ENCODE measurements around the gene GLIS1. TPM values are rescaled to one million over a fixed set of nuclear protein-coding genes. Genes with fewer than 3 reads are reported as not detected.

GLIS1 gene
- total RNA-seq, 1 experiment from 2014 or later: 0.39 TPM

DNA sequence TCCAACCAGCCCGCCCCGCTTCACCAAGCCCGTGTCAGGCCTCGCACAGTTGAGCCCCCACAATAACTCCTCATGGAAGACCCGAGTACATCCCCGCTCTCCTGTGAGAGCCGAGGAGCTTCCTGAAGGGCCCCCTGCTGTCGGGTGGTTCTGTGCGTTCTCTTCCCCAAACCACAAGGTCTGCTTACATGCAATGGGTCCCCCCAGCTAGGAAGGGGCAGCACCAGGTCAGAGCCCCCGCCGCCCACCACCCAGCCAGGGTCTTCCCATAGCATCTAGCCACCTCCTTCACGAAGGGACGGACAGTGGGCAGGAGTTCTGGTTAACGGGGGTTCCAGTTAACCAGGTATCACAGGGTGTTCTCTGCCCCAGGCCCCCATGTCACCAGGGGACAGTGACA is 51.5 kb downstream of the GLIS1 start:
- H3K4me1 ChIP-seq (ENCODE audit: control insufficient read depth in 1 of 2, insufficient read depth in 2 of 2, low read length in 2 of 2): peaks cover 20 to 22% of the 10 kb centered on the region in 2 experiments
- H3K36me3 ChIP-seq (ENCODE audit: control insufficient read depth in 1 of 2, insufficient read depth in 2 of 2, low read length in 2 of 2): no peaks in the 10 kb centered on the region
- TF ChIP-seq ELF1 (IDR thresholded peaks at IDR 0.05; ENCODE audit: borderline replicate concordance, low read depth): no peak
- TF ChIP-seq, protein P1, sequence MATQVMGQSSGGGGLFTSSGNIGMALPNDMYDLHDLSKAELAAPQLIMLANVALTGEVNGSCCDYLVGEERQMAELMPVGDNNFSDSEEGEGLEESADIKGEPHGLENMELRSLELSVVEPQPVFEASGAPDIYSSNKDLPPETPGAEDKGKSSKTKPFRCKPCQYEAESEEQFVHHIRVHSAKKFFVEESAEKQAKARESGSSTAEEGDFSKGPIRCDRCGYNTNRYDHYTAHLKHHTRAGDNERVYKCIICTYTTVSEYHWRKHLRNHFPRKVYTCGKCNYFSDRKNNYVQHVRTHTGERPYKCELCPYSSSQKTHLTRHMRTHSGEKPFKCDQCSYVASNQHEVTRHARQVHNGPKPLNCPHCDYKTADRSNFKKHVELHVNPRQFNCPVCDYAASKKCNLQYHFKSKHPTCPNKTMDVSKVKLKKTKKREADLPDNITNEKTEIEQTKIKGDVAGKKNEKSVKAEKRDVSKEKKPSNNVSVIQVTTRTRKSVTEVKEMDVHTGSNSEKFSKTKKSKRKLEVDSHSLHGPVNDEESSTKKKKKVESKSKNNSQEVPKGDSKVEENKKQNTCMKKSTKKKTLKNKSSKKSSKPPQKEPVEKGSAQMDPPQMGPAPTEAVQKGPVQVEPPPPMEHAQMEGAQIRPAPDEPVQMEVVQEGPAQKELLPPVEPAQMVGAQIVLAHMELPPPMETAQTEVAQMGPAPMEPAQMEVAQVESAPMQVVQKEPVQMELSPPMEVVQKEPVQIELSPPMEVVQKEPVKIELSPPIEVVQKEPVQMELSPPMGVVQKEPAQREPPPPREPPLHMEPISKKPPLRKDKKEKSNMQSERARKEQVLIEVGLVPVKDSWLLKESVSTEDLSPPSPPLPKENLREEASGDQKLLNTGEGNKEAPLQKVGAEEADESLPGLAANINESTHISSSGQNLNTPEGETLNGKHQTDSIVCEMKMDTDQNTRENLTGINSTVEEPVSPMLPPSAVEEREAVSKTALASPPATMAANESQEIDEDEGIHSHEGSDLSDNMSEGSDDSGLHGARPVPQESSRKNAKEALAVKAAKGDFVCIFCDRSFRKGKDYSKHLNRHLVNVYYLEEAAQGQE (IDR thresholded peaks at IDR 0.05; ENCODE audit: low read depth): no peak
- no peak for TF ChIP-seq SP1 (IDR thresholded peaks at IDR 0.05; ENCODE audit: low read depth)
- TF ChIP-seq ZNF274 (IDR thresholded peaks at IDR 0.05; ENCODE audit: low read depth, low read length): no peak
- TF ChIP-seq YY1 (IDR thresholded peaks at IDR 0.05; ENCODE audit: extremely low read depth, insufficient replicate concordance, low read depth, low read length): no peak
- TF ChIP-seq, protein P2, sequence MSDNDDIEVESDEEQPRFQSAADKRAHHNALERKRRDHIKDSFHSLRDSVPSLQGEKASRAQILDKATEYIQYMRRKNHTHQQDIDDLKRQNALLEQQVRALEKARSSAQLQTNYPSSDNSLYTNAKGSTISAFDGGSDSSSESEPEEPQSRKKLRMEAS (IDR thresholded peaks at IDR 0.05): no peak
- no peak for TF ChIP-seq SRF (IDR thresholded peaks at IDR 0.05; ENCODE audit: low read depth)
- no peak for TF ChIP-seq POLR2AphosphoS5 (IDR thresholded peaks at IDR 0.05; ENCODE audit: low read depth, low read length)
- TF ChIP-seq FOSL1 (IDR thresholded peaks at IDR 0.05; ENCODE audit: low read depth): no peak
- TF ChIP-seq CBX3 (IDR thresholded peaks at IDR 0.05; ENCODE audit: low read depth): no peak
- no peak for TF ChIP-seq SIN3A (IDR thresholded peaks at IDR 0.05; ENCODE audit: low read depth)
- no peak for TF ChIP-seq EZH2phosphoT487 (IDR thresholded peaks at IDR 0.05; ENCODE audit: borderline replicate concordance)
- TF ChIP-seq, protein P3, sequence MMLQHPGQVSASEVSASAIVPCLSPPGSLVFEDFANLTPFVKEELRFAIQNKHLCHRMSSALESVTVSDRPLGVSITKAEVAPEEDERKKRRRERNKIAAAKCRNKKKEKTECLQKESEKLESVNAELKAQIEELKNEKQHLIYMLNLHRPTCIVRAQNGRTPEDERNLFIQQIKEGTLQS (IDR thresholded peaks at IDR 0.05): no peak
- TF ChIP-seq TCF7L2 (IDR thresholded peaks at IDR 0.05; ENCODE audit: borderline replicate concordance, extremely low read depth, insufficient read depth, insufficient read length): no peak
- intact Hi-C loops (cut with micrococcal nuclease): loop anchor here (10.0 kb wide), 1 partner anchor 413 kb away; no protein-coding TSS in a partner anchor
- no TSS peak for BruUV-seq (replicated peaks)
- POLR2A ChIA-PET: no interaction called here
- DNase-seq (ENCODE audit: low read depth, low spot score) (no peak), ATAC-seq (no peak)
- peaks cover 4% of the 10 kb centered on the region; the same call in 1 of the 2 replicates for H3K27me3 ChIP-seq (ENCODE audit: insufficient read depth, low read length)
- no peaks in the 10 kb centered on the region for H3K79me2 ChIP-seq (ENCODE audit: insufficient read depth, low read length)
- H3K4me3 ChIP-seq (replicated peaks in 1 of 2; ENCODE audit: low read depth in 1 of 2, low read length in 2 of 2): no peak overlapping the region
- H2AFZ ChIP-seq (ENCODE audit: low read depth, low read length, poor library complexity, severe bottlenecking): no peak overlapping the region
- no peak overlapping the region for H3K4me2 ChIP-seq (ENCODE audit: low read length)
- no peak overlapping the region for H3K9ac ChIP-seq (ENCODE audit: low read length)
- H3K9me2 ChIP-seq (ENCODE audit: insufficient read depth): no peaks in the 10 kb centered on the region
- no peaks in the 10 kb centered on the region for H4K20me1 ChIP-seq (ENCODE audit: insufficient read depth)
- RAD21 ChIA-PET (ENCODE audit: low non-redundant PET in 1 of 2, low total read pairs in 2 of 2, uncharacterized antibody in 2 of 2, unreplicated experiment in 2 of 2): no interaction called here
- no peak overlapping the region for H3K27ac ChIP-seq (ENCODE audit: low read depth, low read length)
- CTCF ChIA-PET: interaction anchor here (1.9 kb wide), 1 partner anchor 202 kb away, joined by 5 read pairs; no protein-coding TSS in a partner anchor
- H3K9me3 ChIP-seq (ENCODE audit: control insufficient read depth in 1 of 2, insufficient read depth in 1 of 2, low read depth in 1 of 2, low read length in 2 of 2): no peaks in the 10 kb centered on the region
